ENCODE data around the gene SGSH.
A peak's percentile ranks its signal among the peaks of the same experiment; 100 is the strongest.

Gene SGSH

GRCh38 chr17:80171681-80172080 lies 48.5 kb downstream of the SGSH start:
- Histone ChIP-seq H3K36me3 (ENCODE audit: low read depth) (no peaks in the 10 kb centered on the region), H3K27me3 (ENCODE audit: insufficient read depth, poor library complexity, severe bottlenecking) (no peaks in the 10 kb centered on the region)
- no peak for TF ChIP-seq CTCF (IDR thresholded peaks at IDR 0.05; ENCODE audit: poor library complexity, severe bottlenecking)

GRCh38 chr17:80169784-80170500 lies 50.2 kb downstream of the SGSH start, which contains the start of gene CARD14:
CARD14 (plus strand) TSS chr17:80170030; CDS start chr17:80181439, 11,409 bp downstream.
- Histone ChIP-seq H3K4me1 (ENCODE audit: insufficient read depth, poor library complexity, severe bottlenecking) (no peaks in the 10 kb centered on the region), H3K36me3 (ENCODE audit: low read depth) (no peaks in the 10 kb centered on the region), H3K4me3 (ENCODE audit: severe bottlenecking) (no peak within 1 kb of the TSS), H3K9me3 (ENCODE audit: severe bottlenecking) (no peaks in the 10 kb centered on the region), H3K27ac (ENCODE audit: poor library complexity, severe bottlenecking) (no peak within 1 kb of the TSS), H3K27me3 (ENCODE audit: insufficient read depth, poor library complexity, severe bottlenecking) (no peaks in the 10 kb centered on the region)
- TF ChIP-seq CTCF (IDR thresholded peaks at IDR 0.05; ENCODE audit: poor library complexity, severe bottlenecking), result no peak
- ATAC-seq (ENCODE audit: low read depth), result peak; percentile 89
- no peak for DNase-seq (ENCODE audit: low spot score)

More at GRCh38 chr17:80171681-80172080, 48.5 kb downstream of the SGSH start:
- DNase-seq (ENCODE audit: low spot score), result no peak
- no peaks in the 10 kb centered on the region for H3K4me1 ChIP-seq (ENCODE audit: insufficient read depth, poor library complexity, severe bottlenecking)
- no peaks in the 10 kb centered on the region for H3K9me3 ChIP-seq (ENCODE audit: severe bottlenecking)
- no peak for ATAC-seq (ENCODE audit: low read depth)
- no peak overlapping the region for H3K4me3 ChIP-seq (ENCODE audit: severe bottlenecking)
- no peak overlapping the region for H3K27ac ChIP-seq (ENCODE audit: poor library complexity, severe bottlenecking)

- Histone ChIP-seq H3K36me3 (ENCODE audit: low read depth) (no peaks in the 10 kb centered on the region), H3K4me1 (ENCODE audit: insufficient read depth, poor library complexity, severe bottlenecking) (no peaks in the 10 kb centered on the region), H3K9me3 (ENCODE audit: severe bottlenecking) (no peaks in the 10 kb centered on the region), H3K27ac (ENCODE audit: poor library complexity, severe bottlenecking) (no peak overlapping the region), H3K4me3 (ENCODE audit: severe bottlenecking) (no peak overlapping the region), H3K27me3 (ENCODE audit: insufficient read depth, poor library complexity, severe bottlenecking) (no peaks in the 10 kb centered on the region)
- DNase-seq (ENCODE audit: low spot score) (no peak), ATAC-seq (ENCODE audit: low read depth) (no peak)
- no peak for TF ChIP-seq CTCF (IDR thresholded peaks at IDR 0.05; ENCODE audit: poor library complexity, severe bottlenecking)
Observed at GRCh38 chr17:80169107-80169506, 51.0 kb downstream of the SGSH start.

GRCh38 chr17:80168371-80168770 lies 51.8 kb downstream of the SGSH start:
- ATAC-seq (ENCODE audit: low read depth) (no peak), DNase-seq (ENCODE audit: low spot score) (no peak)
- H3K27me3 ChIP-seq (ENCODE audit: insufficient read depth, poor library complexity, severe bottlenecking), result no peaks in the 10 kb centered on the region
- no peaks in the 10 kb centered on the region for H3K4me1 ChIP-seq (ENCODE audit: insufficient read depth, poor library complexity, severe bottlenecking)
- no peak for TF ChIP-seq CTCF (IDR thresholded peaks at IDR 0.05; ENCODE audit: poor library complexity, severe bottlenecking)
- no peaks in the 10 kb centered on the region for H3K36me3 ChIP-seq (ENCODE audit: low read depth)
- H3K27ac ChIP-seq (ENCODE audit: poor library complexity, severe bottlenecking), result no peak overlapping the region
- no peak overlapping the region for H3K4me3 ChIP-seq (ENCODE audit: severe bottlenecking)
- H3K9me3 ChIP-seq (ENCODE audit: severe bottlenecking), result no peaks in the 10 kb centered on the region

GRCh38 chr17:80166446-80166845 lies 53.7 kb downstream of the SGSH start:
- H3K4me1 ChIP-seq (ENCODE audit: insufficient read depth, poor library complexity, severe bottlenecking), result no peaks in the 10 kb centered on the region
- TF ChIP-seq CTCF (IDR thresholded peaks at IDR 0.05; ENCODE audit: poor library complexity, severe bottlenecking), result no peak
- DNase-seq (ENCODE audit: low spot score) (no peak), ATAC-seq (ENCODE audit: low read depth) (no peak)
- no peaks in the 10 kb centered on the region for H3K27me3 ChIP-seq (ENCODE audit: insufficient read depth, poor library complexity, severe bottlenecking)
- no peaks in the 10 kb centered on the region for H3K9me3 ChIP-seq (ENCODE audit: severe bottlenecking)
- H3K27ac ChIP-seq (ENCODE audit: poor library complexity, severe bottlenecking), result no peak overlapping the region
- no peaks in the 10 kb centered on the region for H3K36me3 ChIP-seq (ENCODE audit: low read depth)
- no peak overlapping the region for H3K4me3 ChIP-seq (ENCODE audit: severe bottlenecking)

All from RWPE2 (cell line).